Mucosa of gallbladder (tissue), 1 donor: ENCODE data around the gene TAS2R50. TPM values are rescaled to one million over a fixed set of nuclear protein-coding genes. Genes with fewer than 3 reads are reported as not detected.

ENCODE experiments used
- DNase-seq: peaks from one replicate; pipeline ENCODE4 v3.0.0-alpha.2; 2020; ENCODE audit warnings: low spot score
- total RNA-seq: library from RNA; stranded (reverse); gene quantifications from one replicate; pipeline ENCODE4 v1.2.1, GENCODE V29; 2021
- donor health status: DM: no; HTN: no; CAD: no.

Gene TAS2R50
- total RNA-seq, 1 donor from 2014 or later = 1.3 TPM

DNA sequence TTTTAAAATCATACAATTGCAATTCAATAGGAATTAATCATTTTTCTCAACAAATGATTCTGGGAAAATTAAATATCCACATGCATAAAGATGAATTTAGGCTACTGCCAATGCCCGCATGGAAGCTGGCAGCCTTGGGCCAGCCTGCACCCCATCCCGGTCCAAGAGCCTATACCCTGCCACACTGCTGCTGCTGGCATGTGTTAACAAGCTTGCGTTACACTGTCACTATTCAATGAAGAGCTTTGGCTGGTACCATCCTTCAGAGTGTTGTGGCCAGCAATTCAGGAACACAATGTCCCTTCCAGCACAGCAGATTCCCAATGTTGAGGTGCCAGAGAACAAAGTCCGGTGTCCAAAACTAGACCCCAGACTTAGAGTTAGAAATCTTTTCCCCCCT is 34.1 kb downstream of the TAS2R50 start:
- no peak for DNase-seq

DNA sequence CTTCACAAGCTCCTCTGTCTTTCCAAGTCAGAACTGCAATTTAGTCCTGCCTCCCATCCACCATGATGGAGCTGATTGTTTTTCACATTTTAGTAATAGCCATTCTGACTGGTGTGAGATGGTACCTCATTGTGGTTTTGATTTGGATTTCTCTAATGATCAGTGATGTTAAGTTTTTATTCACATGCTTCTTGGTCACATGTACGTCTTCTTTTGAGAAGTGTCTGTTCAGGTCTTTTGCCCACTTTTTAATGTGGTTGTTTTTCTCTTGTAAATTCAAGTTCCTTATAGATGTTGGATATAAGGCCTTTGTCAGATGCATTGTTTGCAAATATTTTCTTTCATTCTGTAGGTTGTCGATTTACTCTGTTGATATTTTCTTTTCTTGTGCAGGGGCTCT is 43.5 kb downstream of the TAS2R50 start:
- DNase-seq = no peak

DNA sequence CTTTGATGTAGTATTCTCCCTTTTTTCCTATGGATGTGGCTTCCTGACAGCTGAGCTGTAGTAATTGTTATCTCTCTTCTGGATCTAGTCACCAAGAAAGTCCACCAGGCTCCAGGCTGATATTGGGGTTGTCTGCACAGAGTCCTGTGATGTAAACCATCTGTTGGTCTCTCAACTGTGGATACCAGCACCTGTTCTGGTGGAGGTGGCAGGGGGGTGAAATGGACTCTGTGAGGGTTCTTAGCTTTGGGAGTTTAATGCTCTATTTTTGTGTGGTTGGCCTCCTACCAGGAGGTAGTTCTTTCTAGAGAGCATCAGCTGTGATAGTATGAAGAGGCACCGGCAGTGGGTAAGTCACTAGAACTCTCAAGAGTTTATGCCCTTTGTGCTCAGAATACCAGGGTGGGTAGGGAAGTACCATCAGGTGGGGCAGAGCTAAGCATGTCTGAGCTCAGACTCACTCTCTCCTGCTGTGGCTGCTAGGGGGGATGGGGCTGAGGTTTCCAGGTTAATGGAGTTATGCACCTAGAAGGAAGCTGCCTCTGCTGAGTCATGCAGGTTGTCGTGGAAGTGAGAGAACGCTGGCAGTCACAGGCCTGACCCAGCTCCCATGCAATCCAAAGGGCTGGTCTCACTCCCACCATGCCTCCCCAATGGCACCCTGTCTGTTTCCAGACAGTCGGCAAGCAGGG is 44.6 kb downstream of the TAS2R50 start:
- DNase-seq = peak; percentile 34

DNA sequence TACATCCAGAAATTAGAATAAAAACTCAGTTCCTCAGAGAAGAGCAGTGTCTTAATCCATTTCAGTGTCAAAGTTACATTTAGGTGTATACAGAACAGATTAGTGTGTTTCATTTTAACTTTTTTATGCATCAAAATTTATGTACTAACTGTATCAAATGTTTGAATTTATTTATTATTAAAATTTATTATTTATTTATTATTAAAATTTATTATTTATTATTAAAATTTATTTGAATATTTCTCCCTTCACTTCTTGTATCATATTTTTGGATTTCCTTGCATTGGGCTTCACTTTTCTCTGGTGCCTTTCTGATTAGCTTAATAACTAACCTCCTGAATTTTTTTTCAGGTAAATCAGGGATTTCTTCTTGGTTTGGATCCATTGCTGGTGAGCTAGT is 45.3 kb downstream of the TAS2R50 start:
- DNase-seq = no peak

DNA sequence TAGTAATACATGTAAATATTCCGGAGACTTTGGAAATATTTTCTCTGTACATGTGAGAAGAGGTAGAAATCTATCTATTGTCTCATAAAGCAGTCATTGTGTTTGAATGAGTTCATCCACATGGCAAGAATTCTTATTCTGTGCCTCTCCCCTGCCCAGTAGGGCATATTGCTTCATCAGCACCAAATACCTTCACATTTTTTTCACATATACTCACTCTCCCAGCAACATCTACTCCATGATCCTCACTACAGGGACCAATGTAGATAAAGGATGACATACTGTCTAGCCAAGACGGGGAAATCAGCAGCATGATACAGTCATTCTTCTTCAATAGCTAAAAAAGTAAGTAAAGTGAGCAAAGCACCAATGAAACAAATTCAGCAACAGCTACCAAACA is 46.3 kb downstream of the TAS2R50 start:
- DNase-seq = no peak

DNA sequence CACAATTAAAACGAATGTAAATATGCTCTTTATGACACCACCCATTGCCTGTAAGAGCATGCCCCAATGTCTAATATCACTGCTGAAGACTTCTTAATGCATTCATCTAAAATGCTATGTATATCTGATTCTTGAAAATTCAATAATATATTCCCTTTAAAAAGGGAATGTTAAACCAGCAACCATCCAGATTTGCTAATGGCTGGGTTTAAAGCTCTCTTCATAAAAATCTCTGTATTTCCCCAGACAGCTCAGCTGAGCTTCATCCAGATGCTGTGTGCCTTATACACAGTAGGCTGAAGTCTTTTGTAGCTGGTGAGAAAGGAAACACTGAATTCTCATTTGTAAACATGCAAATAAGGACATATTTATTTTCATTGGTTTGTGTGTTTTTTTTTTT is 47.5 kb downstream of the TAS2R50 start, which contains the start of gene TAS2R14:
TSS of gene TAS2R14 (minus strand) at position 101 of the 400 bp plus-strand sequence. CDS start at position 45, 56 bp downstream.
- DNase-seq = no peak

DNA sequence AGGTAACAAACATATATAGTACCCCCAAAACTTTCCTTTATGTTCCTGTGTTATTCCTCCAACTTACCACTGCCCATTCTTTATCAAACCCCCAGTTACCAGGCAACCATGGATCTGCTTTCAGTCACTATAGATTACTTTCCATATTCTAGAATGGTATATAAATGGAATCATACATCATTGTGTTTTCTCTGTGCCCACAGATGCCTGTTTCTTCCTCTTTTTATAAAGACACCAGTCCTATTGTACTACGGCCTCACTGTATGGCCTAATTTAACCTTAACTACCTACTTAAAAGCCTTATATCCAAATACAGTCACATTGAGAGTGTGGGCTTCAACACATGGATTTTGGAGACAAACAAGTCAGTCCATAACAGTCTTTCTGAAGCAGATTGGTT is 50.2 kb downstream of the TAS2R50 start:
- no peak for DNase-seq

Other genes starting within 250 kb of the TAS2R50 start
- gene TAS2R7, start 184.3 kb downstream of the TAS2R50 start, total RNA-seq = not detected
- not detected for gene TAS2R8, start 179.6 kb downstream of the TAS2R50 start, total RNA-seq
- gene TAS2R9, start 176.7 kb downstream of the TAS2R50 start, total RNA-seq = not detected
- 0.92 TPM for gene TAS2R10, start 160.6 kb downstream of the TAS2R50 start, total RNA-seq
- gene PRR4, start 137.4 kb downstream of the TAS2R50 start, total RNA-seq = 2.6 TPM
- gene PRH1, start 102.7 kb downstream of the TAS2R50 start, total RNA-seq = 13.8 TPM
- 0.78 TPM for gene TAS2R13, start 77.3 kb downstream of the TAS2R50 start, total RNA-seq
- gene PRH2, start 57.7 kb downstream of the TAS2R50 start, total RNA-seq = not detected
- 1.4 TPM for gene TAS2R14, start 47.6 kb downstream of the TAS2R50 start, total RNA-seq
- gene TAS2R20, start 11.4 kb upstream of the TAS2R50 start, total RNA-seq = 0.89 TPM
- gene TAS2R19, start 35.7 kb upstream of the TAS2R50 start, total RNA-seq = 1.9 TPM
- gene TAS2R31, start 44.5 kb upstream of the TAS2R50 start, total RNA-seq = 3.1 TPM
- 0.46 TPM for gene TAS2R46, start 75.4 kb upstream of the TAS2R50 start, total RNA-seq
- 0.35 TPM for gene TAS2R43, start 105.4 kb upstream of the TAS2R50 start, total RNA-seq
- gene TAS2R30, start 147.7 kb upstream of the TAS2R50 start, total RNA-seq = 1.7 TPM
- 11.9 TPM for gene SMIM10L1, start 184.3 kb upstream of the TAS2R50 start, total RNA-seq
- gene TAS2R42, start 200.0 kb upstream of the TAS2R50 start, total RNA-seq = not detected